T-helper 2 cell treated with Interferon-gamma antibody and Interleukin-4, amounts not matched to agents 100 ng/mL and 5 ng/mL, for 36 hours (primary cell): ENCODE measurements around the gene ZCCHC8. TPM values are rescaled to one million over a fixed set of nuclear protein-coding genes. Genes with fewer than 3 reads are reported as not detected.
"Not testable (repeated sequence)": the region's sequence is repeated elsewhere in the genome, so short reads cannot be mapped to it uniquely, and the experiment has no call there.

Experiments used
- intact Hi-C: fragments of 100-400 bp; cut with micrococcal nuclease; formaldehyde crosslinking; loops from one replicate; pipeline ENCODE4 v1.15.1; 2023
- total RNA-seq: library from RNA; stranded (reverse); gene quantifications from 2 replicates; pipeline ENCODE4 v1.2.3, GENCODE V29; 2022

The ZCCHC8 gene
- total RNA-seq, 1 donor from 2014 or later = 37.7 TPM

DNA sequence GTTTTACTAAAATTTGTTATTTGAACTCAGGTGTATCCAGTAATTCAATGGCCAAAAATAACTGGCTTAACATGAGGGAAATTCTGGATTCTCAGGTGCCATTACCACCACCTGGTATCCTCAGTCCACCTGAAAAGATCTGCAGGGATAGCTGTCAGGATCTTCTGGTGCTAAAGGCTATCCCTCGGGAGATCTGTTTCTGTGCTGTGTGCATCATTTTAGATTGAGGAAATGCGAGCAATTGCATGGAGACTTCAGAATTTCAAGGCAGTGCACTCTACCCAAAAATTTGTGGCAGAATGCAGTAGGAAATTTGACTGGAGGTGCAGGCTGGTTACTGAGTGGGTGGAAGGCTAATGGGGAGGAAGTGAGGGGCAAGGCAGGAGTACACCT, 26.4 kb downstream of the ZCCHC8 start:
- intact Hi-C loops = loop anchor here (5.0 kb wide), 1 partner anchor 52 kb away; the partner anchor contains the start of gene CLIP1

DNA sequence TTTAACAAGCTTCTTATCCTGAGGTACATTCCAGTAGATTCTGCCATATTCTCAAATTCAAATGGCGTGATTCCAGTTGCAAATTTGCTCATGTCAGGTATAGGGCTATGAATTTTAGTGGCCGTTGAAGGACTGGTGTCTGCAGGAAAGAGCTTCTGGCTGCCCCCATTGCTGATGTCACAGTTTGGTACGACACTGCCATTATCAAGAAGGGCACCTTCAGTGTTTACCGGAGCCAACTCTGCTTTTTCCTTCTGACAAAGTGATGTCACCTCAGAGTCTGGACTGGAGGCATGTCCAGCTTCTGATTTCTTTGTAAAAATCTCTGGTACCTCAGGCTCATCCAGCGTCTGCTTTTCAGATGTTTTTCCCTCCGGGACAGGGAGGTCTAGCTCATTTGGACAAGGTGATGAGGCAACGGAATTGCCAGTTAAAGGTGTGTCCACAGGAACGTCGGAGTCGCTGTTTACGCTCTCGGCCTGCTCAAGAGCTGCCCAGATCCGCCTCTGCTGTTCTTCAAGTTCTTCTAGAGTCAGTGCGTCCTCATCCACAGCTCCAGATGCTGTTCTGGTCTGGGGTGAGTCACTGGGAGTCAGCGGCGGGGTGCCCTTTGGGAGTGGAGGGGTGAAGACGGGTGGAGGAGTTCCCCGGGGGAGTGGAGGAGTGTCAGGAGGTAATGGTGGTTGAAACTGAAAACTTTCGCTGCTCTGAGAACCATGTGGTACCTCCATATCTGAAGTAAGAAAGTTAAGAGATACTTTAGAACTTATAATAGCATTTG, 27.0 kb downstream of the ZCCHC8 start:
- intact Hi-C loops = loop anchor here (5.0 kb wide), 1 partner anchor 51 kb away; the partner anchor contains the start of gene CLIP1

DNA sequence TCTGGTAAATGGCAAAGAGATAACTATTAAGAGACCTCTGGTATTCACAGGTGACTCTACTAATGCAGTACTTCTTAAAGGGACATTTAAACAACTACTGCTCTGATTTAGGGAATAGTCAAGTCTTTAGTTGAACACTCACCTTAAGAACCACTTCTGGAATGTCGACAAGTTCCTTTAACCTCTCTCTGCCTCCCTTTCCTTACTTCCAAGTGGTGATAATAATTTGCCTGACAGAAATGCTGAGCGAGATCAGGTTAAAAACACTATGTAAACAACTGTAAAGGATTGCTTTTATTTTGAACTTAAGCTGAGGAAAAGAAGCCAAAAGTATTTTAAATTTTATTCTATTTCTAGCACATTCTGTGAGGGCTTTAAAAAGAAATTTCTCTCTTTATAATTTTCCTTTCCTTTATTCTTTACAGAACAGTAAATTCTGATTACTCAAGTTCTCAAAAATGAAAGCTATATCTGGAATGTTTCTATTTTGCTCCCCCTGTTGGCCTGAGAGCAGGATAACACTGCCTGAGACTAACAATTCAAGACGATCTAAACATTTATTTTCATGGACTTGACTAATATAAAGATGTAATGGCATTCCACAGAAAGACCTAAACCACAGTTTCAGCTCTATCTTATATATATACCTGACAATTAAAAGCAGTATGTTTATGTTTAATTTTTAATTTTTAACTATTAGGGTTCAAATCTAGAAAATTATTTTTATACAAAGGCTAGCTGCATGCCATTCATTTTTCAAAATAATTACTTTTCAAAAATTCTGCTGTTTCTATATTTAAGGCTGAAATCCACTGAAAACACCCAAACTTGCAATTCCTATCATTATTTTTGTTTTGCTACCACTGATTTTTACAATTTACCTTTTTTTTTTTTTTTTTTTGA, 29.2 kb downstream of the ZCCHC8 start:
- intact Hi-C loops = loop anchor here (1.0 to 5.0 kb wide), 2 partner anchors 49 to 72 kb away; partner anchors contain the start of gene CLIP1

DNA sequence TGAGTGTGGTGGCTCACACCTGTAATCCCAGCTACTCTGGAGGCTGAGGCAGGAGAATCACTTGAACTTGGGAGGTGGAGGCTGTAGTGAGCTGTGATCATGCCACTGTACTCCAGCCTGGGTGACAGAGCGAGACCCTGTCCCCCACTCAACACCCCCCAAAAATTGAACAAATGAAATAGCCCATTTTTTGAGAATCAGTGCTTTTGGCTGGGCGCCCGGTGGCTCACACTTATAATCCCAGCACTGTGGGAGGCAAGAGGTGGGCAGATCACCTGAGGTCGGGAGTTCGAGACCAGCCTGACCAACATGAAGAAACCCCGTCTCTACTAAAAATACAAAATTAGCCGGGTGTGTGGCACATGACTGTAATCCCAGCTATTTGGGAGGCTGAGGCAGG, 30.2 kb downstream of the ZCCHC8 start:
- intact Hi-C loops = loop anchor here (5.0 kb wide), 1 partner anchor 48 kb away; the partner anchor contains the start of gene CLIP1

- intact Hi-C loops = loop anchor here (5.0 kb wide), 1 partner anchor 48 kb away; the partner anchor contains the start of gene CLIP1
Measured at GRCh38 chr12:122469856-122470255, 30.9 kb downstream of the ZCCHC8 start.

GRCh38 chr12:122467983-122468382, 32.7 kb downstream of the ZCCHC8 start:
- intact Hi-C loops = no loop called here

GRCh38 chr12:122464317-122465042, 36.3 kb downstream of the ZCCHC8 start:
- intact Hi-C loops = not testable (repeated sequence)

GRCh38 chr12:122460641-122461040, 40.1 kb downstream of the ZCCHC8 start:
- intact Hi-C loops = no loop called here

DNA sequence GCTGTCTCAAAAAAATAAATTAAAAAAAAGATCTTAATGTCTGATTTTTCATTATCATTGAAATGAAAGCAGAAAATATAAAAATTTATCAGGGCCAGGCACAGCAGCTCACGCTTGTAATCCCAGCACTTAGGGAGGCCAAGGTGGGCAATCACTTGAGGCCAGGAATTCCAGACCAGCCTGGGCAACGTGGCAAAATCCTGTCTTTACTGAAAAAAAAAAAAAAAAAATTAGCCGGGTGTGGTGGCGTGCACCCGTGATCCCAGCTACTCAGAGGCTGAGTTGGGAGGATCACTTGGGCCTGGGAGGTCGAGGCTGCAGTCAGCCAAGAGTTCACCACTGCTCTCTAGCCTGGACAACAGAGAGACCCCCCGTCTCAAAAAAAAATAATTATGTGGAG, 40.7 kb downstream of the ZCCHC8 start:
- intact Hi-C loops = no loop called here

DNA sequence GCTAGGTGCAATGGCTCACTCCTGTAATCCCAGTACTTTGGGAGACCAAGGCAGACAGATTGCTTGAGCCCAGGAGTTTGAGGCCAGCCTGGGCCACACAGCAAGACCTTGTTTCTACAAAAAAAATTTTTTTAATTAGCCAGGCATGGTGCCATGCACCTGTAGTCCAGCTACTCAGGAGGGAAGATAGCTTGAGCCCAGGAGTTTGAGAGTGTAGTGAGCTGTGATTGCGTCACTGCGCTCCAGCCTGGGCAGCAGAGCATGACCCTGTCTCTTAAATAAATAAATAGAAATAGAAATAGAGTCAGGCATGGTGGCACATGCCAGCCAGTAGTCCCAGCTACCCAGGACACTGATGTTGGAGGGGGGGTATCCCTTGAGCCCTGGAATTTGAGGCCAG, 41.5 kb downstream of the ZCCHC8 start:
- intact Hi-C loops = loop anchor here (5.0 kb wide), 1 partner anchor 37 kb away; the partner anchor contains the start of gene CLIP1

DNA sequence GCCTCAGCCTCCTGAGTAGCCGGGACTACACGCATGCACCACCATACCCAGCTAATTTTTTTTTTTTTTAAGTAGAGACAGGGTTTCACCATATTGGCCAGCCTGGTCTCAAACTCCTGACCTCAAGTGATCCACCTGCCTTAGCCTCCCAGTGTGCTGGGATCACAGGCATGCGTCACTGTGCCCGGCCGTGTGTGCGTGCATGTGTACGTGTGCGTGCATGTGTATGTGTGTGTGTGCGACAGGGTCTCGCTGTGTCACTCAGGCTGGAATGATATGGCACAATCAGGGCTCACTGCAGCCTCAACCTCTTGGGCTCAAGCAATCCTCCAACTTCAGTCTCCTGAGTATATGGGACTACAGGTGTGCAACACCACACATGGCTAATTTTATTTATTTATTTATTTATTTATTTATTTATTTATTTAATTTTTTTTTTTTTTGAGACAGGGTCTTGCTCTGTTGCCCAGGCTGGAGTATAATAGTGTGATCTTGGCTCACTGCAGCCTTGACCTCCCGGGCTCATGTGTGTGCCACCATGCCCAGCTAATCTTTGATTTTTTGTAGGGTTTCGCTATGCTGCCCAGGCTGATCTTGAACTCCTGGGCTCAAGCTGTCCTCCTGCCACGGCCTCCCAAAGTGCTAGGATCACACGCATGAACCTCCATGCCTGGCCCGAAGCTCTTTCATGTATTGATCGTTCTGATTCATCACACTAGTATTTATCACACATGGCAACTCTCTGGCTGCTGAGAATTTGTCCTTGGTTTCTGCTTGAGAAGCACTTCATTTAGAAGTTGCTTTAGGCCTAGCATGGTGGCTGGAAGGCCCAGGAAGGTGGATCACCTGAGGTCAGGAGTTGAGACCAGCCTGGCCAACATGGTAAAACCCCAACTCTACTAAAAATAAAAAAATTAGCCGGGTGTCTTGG, 42.4 kb downstream of the ZCCHC8 start:
- intact Hi-C loops = loop anchor here (5.0 kb wide), 1 partner anchor 36 kb away; the partner anchor contains the start of gene CLIP1

- intact Hi-C loops = loop anchor here (5.0 kb wide), 1 partner anchor 35 kb away; the partner anchor contains the start of gene CLIP1
Measured at GRCh38 chr12:122457627-122458026, 43.1 kb downstream of the ZCCHC8 start.

- intact Hi-C loops = loop anchor here (5.0 kb wide), 2 partner anchors 32 to 52 kb away; partner anchors contain the start of gene CLIP1
Measured at GRCh38 chr12:122454739-122455138, 46.0 kb downstream of the ZCCHC8 start.

GRCh38 chr12:122454250-122454721, 46.4 kb downstream of the ZCCHC8 start:
- intact Hi-C loops = loop anchor here (5.0 kb wide), 1 partner anchor 52 kb away; no protein-coding TSS in a partner anchor

DNA sequence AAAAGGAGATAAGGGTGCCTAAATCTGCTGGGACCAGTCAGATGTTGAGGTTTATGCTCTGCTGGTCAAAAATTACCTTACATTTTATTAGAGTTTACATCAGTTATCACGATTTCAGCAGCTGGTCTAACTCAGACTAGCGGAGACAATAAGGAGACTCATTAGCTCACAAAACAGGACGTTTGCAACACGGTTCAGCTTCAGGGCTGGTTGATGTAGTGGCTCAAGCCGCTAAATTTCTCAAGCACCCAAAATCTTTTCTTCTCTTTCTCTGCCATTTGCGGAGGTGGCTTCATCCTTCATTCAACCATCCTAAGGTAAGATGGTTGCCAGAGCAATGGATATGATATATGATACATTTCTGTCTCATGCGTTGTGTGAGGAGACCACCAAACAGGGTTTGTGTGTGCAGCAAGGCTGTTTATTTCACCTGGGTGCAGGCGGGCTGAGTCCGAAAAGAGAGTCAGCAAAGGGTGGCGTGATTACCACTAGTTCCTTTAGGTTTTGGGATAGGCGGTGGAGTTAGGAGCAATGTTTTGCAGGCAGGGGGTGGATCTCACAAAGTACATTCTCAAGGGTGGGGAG, 47.9 kb downstream of the ZCCHC8 start:
- intact Hi-C loops = loop anchor here (1.0 to 5.0 kb wide), 2 partner anchors 48 to 50 kb away; partner anchors contain the start of gene ZCCHC8

DNA sequence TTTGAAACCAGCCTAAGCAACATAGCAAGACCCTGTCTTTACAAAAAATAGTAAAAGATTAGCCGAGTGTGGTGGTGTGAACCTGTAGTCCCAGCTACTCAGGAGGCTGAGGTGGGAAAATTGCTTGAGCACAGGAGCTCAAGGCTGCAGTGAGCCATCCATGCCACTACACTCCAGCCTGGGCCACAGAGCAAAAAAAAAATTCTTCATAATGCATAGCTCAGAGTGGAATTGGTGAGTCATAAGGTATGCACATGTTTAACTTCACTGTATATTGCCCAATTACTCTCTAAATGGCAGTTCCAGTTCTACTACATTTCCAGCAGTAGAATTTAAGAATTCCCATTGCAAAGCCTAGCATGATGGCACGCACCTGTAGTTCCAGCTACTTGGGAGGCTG, 51.4 kb downstream of the ZCCHC8 start:
- intact Hi-C loops = no loop called here

- intact Hi-C loops = not testable (repeated sequence)
Measured at GRCh38 chr12:122447825-122448224, 52.9 kb downstream of the ZCCHC8 start.

- intact Hi-C loops = not testable (repeated sequence)
Measured at GRCh38 chr12:122446390-122446789, 54.3 kb downstream of the ZCCHC8 start.

- intact Hi-C loops = not testable (repeated sequence)
Measured at GRCh38 chr12:122444071-122444470, 56.7 kb downstream of the ZCCHC8 start.
